ENCODE measurements around the gene PPFIA1.

DNA sequence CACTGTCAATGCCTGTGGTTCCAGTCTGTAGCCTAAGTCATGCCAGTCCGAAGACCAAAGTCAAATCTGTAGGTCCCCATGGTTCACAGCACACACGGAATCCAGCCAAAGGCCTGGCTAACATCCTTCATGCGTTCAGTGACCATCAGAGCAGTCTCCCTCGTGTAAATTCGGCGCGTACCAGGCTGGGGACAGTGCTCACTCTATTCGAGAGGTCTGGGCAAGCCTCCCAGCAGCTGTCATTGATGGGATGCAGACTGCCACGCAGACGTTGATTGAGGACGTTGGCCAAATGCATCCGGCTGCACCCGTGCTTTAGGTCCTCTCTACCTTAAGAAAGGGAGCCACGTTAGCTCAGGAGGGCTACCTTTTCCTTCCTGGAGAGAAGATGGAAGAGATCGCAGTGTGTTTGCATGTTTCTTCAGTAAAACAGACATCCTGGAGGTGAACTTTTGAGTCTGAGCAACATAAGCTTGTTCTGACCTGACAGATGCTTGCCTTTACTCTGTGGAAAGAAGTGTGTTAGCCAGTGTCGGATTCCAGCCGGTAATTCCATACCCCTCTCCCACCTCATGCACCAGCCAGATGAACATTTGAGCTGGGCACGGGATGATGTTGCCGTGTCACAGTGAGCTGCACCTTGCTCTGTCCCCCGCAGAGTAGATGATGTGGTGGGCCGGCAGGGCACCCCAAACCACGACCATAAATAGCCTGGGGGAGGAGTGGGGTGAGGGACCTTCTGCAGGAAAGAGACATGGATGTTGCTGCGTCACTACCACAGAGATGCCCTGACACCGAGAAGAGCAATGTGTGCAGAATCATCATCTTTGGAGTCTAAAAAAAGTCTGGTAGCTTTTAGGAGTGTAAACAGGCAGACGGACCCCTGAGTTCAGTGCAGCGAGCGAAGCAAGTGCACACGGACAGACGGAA lies 140.1 kb downstream of the PPFIA1 start:
- TF ChIP-seq, protein P1, sequence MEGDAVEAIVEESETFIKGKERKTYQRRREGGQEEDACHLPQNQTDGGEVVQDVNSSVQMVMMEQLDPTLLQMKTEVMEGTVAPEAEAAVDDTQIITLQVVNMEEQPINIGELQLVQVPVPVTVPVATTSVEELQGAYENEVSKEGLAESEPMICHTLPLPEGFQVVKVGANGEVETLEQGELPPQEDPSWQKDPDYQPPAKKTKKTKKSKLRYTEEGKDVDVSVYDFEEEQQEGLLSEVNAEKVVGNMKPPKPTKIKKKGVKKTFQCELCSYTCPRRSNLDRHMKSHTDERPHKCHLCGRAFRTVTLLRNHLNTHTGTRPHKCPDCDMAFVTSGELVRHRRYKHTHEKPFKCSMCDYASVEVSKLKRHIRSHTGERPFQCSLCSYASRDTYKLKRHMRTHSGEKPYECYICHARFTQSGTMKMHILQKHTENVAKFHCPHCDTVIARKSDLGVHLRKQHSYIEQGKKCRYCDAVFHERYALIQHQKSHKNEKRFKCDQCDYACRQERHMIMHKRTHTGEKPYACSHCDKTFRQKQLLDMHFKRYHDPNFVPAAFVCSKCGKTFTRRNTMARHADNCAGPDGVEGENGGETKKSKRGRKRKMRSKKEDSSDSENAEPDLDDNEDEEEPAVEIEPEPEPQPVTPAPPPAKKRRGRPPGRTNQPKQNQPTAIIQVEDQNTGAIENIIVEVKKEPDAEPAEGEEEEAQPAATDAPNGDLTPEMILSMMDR (conservative IDR thresholded peaks at IDR 0.05 in 1 of 2, IDR thresholded peaks at IDR 0.05 in 1 of 2; ENCODE audit: extremely low read depth in 1 of 2, insufficient read depth in 1 of 2, low read depth in 1 of 2, low read length in 2 of 2), result no peak
- no peak for TF ChIP-seq EZH2 (IDR thresholded peaks at IDR 0.05; ENCODE audit: borderline replicate concordance, low read length)
